GM21381 (cell line): ENCODE data around the gene LDLRAD3.

ENCODE experiments used
- ATAC-seq: cut with Tn5 transposase; IDR thresholded peaks from one replicate; pipeline ENCODE4 v1.9.1; 2021; ENCODE audit warnings: mild to moderate bottlenecking, moderate library complexity; ENCODE audit not compliant: unreplicated experiment

LDLRAD3 gene

DNA sequence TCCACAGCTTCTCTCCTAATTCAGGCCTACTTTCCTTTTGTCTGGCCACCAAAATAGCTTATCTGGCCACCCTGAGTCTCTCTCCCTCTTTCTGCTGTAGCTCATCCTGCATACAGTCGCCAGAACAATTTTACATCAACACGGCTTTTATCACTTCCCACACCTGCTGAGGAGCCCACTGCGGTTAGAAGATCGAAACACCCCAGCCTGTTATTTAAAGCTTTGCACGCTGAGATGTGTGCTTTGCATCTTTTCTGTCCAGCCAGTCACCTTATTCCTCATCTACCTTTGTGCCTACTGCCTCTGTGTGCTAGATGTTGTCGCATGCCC, 249.4 kb downstream of the LDLRAD3 start:
- ATAC-seq, result no peak

DNA sequence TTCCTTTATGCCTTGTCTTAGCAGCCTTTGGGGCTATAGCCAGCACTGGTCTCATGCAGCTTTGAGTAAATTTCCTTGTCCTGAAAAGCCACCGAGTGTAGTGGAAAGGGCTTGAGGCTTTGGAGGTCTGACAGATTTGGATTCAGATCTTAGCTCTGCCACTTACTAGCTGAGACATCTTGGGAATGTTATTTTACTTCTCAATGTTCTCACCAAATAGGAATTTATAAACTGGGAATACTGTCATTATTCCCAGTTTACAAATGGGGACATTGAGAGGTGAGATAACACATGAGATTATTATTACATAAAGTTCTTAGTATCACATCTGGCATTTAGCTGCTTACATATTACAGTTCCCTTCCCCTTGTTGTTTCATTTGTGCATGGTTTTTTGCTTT, 249.9 kb downstream of the LDLRAD3 start:
- no peak for ATAC-seq

DNA sequence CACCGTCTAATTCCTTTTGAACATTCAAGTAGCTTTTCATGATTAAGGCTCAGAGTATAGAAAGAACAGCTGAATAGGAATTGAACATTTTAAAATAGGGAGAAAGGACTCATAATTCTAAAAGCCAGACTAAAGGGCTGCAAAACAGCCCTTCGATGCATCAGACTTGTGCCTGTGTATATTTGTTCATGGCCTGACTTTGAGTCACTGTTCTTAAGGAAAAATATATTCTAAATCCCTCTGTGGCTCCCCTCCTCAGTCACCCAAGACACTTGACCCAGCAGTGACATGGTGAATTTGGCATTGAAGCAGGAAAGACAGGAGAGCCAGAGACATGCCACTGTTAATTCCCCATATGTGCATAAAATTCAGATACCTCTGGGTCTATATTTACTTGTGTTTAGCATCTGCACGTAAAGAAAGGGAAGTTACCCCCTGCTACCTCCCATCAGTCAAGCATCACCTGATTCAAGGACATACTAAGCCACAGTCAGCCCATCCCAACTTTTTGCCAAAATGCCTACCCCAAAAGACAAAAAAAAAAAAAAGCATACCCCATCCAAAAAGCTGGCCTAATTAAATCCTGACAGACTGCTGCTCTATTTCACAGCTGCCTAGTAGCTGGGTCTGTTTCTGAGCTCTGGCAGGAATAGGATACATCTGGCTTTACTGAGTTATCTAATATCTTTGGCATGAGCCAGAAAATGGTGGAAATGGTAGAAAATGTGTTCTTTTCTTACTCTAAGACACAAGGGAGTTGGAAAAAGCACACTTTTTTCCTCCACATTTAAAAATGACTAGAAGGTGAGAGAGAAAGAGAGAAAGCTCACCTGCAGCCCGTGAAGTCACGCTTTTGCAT, 251.9 kb downstream of the LDLRAD3 start:
- ATAC-seq, result no peak

DNA sequence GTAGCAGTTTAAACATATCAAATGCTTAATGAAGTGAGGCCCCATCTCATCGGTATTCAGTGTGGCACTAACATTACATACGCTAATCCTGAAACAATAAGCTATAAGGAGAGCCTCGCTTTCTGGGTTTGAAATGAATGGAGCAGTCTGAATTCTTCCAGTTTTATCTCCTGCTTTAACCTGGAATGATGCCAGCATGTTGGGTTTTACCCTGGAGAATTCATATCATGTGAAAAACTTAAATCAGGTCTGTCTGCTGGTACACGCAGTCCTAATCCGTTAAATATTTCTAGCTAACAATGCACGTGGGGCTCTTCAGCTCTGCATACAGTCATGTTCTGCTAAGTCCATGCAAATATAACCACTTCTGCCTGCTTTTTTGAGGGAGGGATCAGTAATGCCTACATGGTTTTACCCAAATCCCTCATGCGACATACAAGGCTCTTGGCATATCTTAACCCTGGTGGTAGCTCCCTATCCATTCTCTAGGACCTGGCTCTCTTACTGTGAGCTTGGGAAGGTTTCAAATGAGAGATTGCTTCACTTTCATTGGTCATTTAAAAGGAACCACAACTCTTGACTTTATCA, 252.6 kb downstream of the LDLRAD3 start:
- ATAC-seq, result no peak

DNA sequence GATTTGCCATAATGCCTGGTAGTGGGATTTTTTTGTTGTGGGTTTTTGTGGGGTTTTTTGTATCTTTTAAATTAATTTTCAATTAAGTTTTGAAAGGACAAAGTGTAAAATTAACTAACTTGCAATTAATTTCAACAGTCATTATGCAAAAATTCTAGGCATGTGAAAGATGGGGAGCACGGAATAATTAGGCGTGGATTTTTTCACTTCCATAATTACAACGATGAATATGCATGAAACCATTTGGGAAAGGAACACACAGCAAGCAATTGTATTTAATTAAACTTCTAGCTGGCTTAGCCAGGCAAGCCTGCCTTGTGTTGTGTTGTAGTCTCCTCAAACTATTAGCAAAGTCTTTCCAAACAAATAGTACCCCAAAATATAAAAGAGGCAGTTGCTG, 257.5 kb downstream of the LDLRAD3 start:
- no peak for ATAC-seq

DNA sequence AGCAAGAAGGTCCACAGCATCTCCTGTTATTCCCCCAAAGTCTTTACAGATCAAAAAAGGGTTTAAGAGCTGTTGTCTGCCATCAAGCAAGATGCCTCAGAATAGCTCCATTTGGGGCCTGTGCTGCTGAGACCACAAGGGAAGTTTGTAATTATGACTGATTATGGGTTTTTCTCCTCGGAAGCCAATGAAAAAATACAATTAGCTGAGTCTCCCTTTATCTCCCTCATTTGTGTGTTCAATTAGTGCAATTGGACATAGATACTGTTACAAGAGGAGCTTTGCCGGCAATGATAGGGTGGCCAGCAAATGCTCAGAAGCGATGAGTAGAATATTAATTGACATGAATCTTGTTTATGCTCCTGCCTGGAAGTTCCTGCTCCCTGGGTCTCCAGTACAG, 261.7 kb downstream of the LDLRAD3 start:
- ATAC-seq, result no peak

DNA sequence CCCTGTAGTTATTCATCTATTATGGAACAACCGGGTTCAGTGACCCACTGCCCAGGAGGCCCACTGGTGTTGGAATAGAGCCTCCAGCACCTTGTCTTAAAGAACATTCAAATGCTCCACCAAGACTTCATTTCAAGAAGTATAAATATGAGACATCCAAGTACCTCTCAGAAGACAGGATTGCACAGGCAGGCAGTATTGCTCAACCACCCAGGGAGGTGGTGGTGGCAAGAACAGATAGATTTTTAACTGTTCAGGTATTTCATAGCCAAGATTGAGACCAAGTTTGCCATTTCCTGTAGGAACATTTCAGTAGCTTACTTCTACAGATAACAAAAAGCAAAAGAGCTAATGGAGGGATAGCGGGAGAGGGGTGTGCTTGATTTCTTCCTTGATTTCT, 266.7 kb downstream of the LDLRAD3 start:
- ATAC-seq, result no peak

DNA sequence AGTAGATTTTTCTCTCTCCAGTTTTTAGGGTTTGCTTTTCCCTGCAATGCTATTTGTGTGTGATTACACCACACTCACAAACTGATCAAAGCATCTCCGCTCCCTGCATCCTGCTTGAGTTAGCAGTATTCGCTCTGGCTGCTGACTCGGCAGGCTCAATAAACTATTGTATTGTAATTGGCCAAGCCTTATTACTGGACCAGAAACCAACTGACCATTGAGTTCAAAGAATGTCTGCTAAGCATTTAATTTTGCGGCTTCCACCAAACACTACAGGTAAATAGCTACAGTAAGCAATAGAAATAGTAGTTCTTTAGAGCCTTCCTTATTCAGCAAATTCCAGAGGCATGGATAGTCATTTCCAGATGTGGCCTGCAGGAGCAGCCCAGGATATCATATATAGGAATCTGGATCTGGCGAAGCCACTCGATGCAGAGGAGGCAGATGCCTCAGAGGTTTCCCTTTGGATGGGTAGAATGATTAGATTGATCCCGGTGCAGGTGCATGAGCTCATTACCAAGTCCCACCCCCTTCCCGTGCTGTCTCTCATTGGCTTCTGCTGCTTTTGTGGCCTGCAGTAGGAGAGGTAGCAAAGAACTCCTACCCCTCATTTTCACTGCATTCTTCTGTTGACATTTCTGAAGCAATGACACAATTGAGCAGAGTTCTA, 268.0 kb downstream of the LDLRAD3 start:
- no peak for ATAC-seq

DNA sequence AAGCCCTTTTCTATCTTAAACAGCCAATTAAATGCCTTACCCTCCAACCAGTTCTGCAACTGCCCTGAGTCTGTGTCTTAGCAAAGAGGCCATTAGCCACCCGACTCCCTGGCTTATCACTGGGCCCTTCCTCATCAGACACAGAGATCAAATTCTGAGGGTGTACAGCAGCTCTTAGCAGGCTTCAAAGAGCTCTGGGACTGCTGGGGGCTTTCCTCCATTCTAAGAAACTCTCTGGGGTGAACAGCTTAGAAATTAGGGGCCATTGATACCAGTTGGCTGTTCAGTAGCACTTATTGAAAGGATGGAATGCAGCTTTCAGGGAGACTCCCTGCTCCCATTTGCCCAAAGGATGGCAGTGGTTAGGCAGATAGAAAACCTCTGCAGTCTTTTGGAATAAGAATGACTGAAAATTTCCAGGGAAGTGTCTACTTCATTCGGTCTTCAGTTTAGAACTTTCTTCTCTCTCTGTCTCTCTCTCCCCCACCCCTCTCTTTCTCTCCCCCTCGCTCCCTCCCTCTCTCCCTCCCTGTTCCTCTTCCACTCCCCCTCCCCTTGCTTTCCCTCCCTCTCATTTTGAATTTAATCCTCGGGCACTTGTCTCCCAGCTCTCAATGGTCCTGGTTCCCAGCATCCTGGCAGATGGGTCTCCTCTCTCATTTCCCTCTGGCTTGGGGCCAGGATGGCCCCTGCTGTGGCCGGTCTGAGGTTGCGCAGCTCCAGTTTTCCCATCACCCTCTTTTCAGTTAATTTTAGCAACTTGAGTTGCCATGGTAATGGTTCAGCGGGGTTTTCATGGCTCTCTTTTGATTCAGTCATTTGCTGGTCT, 268.9 kb downstream of the LDLRAD3 start:
- no peak for ATAC-seq

DNA sequence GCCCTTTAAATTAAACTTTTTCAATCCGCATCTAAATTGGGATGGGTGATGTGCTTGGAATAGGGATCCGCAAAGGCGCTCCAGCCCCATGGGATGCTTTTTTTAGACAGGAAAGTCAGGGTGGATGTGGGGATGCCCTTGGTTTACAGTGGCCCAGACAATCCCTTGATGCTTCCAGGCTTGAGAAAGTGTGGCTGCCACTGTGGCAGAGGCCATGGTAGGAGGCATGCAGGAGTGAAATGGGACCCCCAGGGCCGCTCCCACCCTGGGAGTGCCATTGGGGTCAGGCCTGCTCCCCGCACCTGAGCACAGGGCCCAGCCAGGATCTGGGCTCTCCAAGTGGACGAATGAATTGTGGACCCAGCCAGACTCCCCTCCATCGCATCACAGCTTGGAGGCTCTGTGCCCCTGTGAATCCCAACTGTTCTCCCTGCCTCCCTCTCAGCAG, 269.6 kb downstream of the LDLRAD3 start:
- ATAC-seq, result no peak

DNA sequence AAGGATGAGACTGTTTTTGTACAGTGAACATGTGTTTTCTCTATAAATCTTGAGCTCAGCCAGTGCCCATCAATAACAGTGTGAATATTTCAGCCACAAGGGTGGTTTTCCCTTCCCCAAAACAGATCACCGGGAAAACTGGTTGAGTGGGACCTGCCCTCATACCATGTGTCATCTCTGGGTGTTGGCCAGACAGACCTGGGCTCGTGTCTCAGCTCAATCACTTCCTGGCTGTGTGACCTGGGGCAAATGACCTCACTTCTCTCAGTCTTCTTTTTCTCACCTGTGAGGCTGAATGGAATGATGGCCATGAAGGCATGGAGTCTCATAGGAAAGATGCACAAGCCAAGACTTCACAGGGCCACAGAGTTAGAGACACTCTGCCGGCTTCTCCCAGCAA, 270.6 kb downstream of the LDLRAD3 start:
- no peak for ATAC-seq

DNA sequence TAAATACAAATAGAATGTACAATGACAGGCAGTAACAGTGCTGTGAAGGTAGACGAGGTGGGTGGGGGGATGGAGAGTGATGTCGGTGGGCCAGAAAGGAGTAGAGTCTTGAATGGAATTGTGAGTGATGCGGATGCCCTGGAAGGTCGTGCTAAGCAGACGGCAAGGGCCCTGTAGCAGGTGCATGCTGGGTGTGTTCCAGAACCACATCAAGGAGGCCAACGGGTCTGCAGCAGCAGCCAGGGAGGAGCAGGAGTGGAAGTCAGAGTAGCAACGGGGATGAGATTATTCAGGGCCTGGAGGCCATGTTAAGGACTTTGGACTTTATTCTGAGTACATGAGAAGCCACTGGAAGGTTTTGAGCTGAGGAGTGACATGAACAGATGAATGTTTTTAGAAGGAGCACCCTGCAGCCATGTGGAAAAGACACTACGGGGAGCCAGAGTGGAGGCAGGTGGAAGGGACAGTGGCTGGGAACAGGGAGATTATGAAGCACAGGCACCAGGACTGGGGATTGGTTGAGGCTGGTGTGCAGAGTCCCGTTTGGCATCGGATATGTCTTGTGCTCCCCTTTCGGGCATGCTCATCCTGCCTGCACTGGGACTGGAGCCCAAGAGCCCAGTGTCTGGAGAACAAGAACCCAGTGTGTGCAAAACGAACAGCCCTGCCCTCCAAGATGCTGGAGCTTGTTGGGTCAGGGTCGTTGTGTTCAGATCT, 271.3 kb downstream of the LDLRAD3 start:
- ATAC-seq, result no peak

DNA sequence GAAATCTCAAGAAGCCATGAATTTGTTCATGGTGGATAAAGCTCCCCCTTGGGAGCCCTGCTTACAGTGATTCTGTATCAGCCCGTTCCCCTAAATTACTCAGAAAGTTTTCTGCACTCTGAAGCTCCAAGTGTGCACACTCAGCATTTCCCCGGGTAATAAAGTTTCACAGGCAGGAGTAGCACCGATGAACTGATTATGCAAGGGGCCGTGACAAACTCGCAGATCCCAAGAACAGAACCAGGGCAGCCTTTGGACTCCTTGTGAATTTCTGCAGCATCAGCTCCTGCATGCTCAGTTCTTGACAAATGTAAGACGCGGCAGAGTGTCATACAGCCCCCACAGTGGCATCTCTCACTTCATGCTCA, 271.8 kb downstream of the LDLRAD3 start:
- no peak for ATAC-seq

DNA sequence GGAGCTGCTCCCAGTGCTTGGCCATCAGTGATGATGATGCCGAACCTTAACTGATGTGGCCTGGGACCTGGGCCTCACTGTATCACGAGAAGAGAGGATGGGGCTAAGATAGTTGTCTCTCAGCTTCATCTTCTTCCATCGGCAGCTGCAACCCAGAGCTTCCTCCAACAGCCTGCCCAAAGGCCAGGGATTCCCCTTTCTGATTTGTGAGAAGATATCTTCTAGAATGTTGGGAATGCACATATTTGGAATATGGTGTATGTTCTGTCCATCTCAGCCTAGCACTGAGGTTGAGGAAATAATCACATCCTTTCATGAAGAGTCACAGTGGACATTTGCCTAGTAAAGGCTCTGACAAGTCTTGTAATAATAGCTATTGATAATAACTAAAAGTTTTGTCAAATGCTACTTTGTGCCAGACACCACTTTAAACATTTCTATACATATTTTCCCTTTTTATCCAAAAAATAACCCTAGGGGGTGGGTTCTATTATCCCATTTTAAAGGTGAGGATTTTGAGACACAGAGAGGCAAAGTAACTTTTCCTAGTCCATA, 272.3 kb downstream of the LDLRAD3 start:
- ATAC-seq, result no peak

DNA sequence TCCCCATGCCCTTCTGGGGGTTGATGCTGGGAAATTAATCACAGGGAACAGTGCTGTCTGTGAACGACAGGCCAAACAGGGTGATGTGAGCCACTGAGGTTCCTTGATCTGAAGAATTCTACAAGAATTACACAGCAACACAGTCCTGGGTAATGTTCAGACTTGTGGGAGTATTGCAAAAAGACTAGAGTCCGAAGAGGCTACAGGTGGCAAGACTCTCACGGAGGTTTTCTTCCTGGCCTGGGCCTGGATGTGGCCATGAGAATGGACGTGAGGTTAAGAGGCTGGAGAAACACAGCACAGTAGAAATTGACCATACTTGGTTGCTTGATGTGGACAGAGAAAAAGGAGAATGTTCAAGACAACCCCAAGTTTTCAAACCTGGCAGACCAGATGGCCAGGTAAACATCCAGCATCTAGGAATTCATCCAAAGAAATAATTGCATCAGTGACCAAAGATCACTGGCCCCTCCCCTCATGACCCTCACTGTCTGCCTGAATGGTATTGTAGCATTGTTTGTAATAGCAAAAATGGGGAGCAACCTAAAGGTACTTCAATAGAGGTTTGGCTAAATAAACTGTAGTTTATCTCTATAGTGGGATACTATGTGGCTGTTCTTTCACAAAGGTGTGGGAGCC, 274.5 kb downstream of the LDLRAD3 start:
- no peak for ATAC-seq

DNA sequence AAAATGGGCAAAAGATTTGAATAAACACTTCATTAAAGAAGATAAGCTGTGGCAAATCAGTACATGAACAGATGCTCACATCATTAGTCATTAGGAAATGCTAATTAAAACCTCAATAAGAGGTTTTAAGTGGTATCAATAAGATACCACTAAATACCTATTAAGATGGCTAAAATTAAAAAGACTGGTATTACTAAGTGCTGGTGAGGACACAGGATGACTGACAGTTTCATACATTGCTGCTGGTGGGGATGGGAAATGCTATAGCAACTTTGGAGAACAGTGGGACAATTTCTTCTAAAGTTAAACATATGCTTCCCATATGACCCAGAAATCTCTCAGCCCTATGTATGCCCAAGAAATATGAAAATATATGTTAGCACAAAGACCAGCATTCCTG, 276.1 kb downstream of the LDLRAD3 start:
- ATAC-seq, result no peak

DNA sequence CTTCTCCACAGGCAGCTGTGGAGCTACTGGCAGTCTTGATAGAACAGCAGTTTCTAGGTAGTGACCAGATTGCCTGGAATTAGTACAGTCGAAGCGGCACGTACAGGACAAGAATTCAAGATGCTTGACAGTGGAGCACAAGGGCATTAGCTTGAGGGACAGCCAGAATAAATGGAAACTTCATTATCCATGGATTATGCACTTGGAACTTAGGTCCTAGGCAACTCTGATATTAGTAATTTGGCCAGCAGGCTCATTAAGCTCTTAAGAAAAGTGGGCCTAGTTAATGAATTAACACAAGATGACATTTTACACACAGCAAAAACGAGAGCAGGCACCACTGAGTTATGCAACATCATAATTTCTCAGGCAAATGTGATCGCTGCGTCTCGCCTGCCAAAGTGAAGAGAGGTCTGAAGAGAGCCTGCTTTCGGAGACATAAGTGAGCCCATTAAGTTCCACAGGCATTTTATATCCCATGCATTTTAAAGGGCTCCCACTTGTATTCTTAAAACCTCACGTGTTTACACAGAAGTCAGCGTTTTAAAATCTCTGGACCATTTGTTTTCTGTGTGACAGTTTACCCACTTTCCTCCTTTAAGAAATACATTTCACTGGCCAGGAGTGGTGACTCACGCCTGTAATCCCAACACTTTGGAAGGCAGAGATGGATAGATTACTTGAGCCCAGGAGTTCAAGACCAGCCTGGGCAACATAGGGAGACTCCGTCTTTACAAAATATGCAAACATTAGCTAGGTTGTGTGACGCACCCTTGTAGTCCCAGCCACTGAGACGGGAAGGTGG, 279.2 kb downstream of the LDLRAD3 start:
- ATAC-seq, result no peak

DNA sequence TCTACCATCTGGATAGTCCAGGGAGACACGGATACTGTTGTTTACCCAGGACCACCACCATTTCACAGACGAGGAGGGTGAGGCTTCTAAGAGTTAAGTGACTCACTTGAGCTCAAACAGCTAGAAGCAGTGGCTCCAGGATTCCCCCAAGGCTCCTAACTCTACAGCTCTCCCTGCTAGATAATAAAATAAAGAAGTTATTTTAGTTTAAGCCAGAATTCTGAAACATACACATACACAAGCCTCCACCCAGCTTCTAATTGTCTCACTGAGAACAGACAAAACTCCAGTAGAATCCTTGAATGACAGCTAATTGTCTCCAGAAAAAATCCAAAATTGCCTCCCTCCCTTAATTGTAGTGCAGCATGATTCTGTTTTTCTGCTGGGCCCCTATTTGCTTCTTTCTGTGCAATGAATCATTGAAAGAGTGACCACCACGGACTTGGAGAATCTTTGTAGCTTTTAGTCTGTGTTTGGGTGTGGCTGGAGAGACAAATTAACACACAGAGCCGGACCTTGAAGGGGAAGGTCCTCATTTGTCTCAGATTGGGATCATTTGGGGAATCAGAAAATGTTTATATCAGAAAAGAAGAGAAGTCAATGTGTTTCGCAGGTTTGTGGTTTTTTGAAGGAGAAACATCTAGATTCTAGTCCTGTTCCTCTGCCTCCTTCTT, 280.5 kb downstream of the LDLRAD3 start:
- ATAC-seq, result no peak

DNA sequence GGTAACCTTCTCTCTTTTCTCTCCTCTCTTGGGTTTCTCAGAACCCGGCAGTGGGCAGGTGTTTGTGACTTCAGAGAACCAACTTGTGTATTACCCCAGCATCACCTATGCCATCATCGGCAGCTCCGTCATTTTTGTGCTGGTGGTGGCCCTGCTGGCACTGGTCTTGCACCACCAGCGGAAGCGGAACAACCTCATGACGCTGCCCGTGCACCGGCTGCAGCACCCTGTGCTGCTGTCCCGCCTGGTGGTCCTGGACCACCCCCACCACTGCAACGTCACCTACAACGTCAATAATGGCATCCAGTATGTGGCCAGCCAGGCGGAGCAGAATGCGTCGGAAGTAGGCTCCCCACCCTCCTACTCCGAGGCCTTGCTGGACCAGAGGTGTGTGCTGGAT, 283.2 kb downstream of the LDLRAD3 start:
- ATAC-seq, result no peak
